Endothelial cell of umbilical vein (primary cell): ENCODE results near the gene PLA2G12B. TPM values are rescaled to one million over a fixed set of nuclear protein-coding genes. Genes with fewer than 3 reads are reported as not detected.

Source experiments
- BruUV-seq: library from RNA; stranded (reverse); fragments of 400-500 nt; replicated peaks from 2 replicates; lab custom pipeline; 2021; lab: Mats Ljungman, UMichigan
- CTCF ChIA-PET: fragments of 300-600, 350-600 bp; sonication (Branson Sonifier 250); formaldehyde crosslinking; loops from one replicate; lab custom pipeline; 2021; ENCODE audit warnings: antibody characterized with exemption, inconsistent platforms; lab: Charles Lee
- POLR2A ChIA-PET: fragments of 300-600, 350-600 bp; sonication (Branson Sonifier 250); formaldehyde crosslinking; loops from one replicate; lab custom pipeline; 2021; ENCODE audit warnings: antibody characterized with exemption, inconsistent platforms; lab: Charles Lee
- DNase-seq: peaks from one replicate; pipeline ENCODE4 v3.0.0-alpha.2; 2011; ENCODE audit warnings: low read depth, low spot score
- FAIRE-seq: peaks from 2 replicates; lab custom pipeline; 2011; peaks lifted over from hg19 to GRCh38; lab: Jason Lieb, UNC
- H2AFZ ChIP-seq: 2 replicates; pipeline ENCODE4 v1.6.0; 2012; ENCODE audit warnings: low read depth, low read length, control low read depth, inconsistent platforms
- H3K27ac ChIP-seq: 2 replicates; pipeline ENCODE4 v1.5.1; 2011; ENCODE audit warnings: low read depth, mild to moderate bottlenecking, control low read depth, low read length, moderate library complexity; ENCODE audit not compliant: insufficient read depth
- H3K27me3 ChIP-seq, 2 experiments: 2 replicates each; pipeline versions ENCODE4 v1.6.0 to v1.6.1; 2011; ENCODE audit warnings: low read length in 2 of 2, mixed read lengths in 1 of 2; ENCODE audit not compliant: control insufficient read depth in 2 of 2, insufficient read depth in 2 of 2
- H3K36me3 ChIP-seq, 2 experiments: 2 replicates in 1 of 2; 3 replicates in 1 of 2; pipeline ENCODE4 v1.5.1; 2011; ENCODE audit warnings: low read length in 2 of 2, mild to moderate bottlenecking in 1 of 2, moderate library complexity in 1 of 2; ENCODE audit not compliant: control insufficient read depth in 2 of 2, insufficient read depth in 2 of 2; ENCODE audit errors: extremely low read depth in 1 of 2
- H3K4me1 ChIP-seq: 3 replicates; pipeline ENCODE4 v1.5.1; 2011; ENCODE audit warnings: mild to moderate bottlenecking, low read length; ENCODE audit not compliant: control insufficient read depth, insufficient read depth; ENCODE audit errors: extremely low read depth
- H3K4me2 ChIP-seq: 2 replicates; pipeline ENCODE4 v1.6.1; 2011; ENCODE audit warnings: low read length, control low read depth, mixed read lengths; ENCODE audit not compliant: insufficient read depth
- H3K4me3 ChIP-seq, 3 experiments: fragments of 200-600 bp in 1 of 3; sonication (generic), shearing (Covaris generic) in 1 of 3; replicated peaks in 1 of 3; 2 replicates each; pipeline ENCODE4 v1.5.1; 2011 to 2016; ENCODE audit warnings: control low read depth in 3 of 3, low read length in 3 of 3, mild to moderate bottlenecking in 2 of 3, inconsistent platforms in 1 of 3, low read depth in 1 of 3, moderate library complexity in 1 of 3; ENCODE audit not compliant: insufficient read depth in 1 of 3
- H3K79me2 ChIP-seq: 2 replicates; pipeline ENCODE4 v1.6.0; 2012; ENCODE audit warnings: low read length, inconsistent platforms; ENCODE audit not compliant: control insufficient read depth, insufficient read depth
- H3K9ac ChIP-seq: replicated peaks from 2 replicates; pipeline ENCODE3; 2011; ENCODE audit warnings: low read length, control low read depth; ENCODE audit not compliant: insufficient read depth; ENCODE audit errors: extremely low read depth
- H3K9me1 ChIP-seq: replicated peaks from 3 replicates; pipeline ENCODE4 v1.6.0; 2011; ENCODE audit warnings: mild to moderate bottlenecking, low read length; ENCODE audit not compliant: control insufficient read depth, insufficient read depth; ENCODE audit errors: extremely low read depth
- H3K9me3 ChIP-seq: replicated peaks from 2 replicates; pipeline ENCODE4 v1.5.1; 2012; ENCODE audit warnings: low read length, inconsistent platforms; ENCODE audit not compliant: control insufficient read depth, insufficient read depth
- H4K20me1 ChIP-seq: replicated peaks from 2 replicates; pipeline ENCODE3; 2011; ENCODE audit warnings: mild to moderate bottlenecking, low read length; ENCODE audit not compliant: control insufficient read depth, insufficient read depth; ENCODE audit errors: extremely low read depth
- CTCF ChIP-seq, 2 donors: IDR thresholded peaks; 1 replicate in 1 of 2; 2 replicates in 1 of 2; pipeline ENCODE4 v1.5.1; 2011; ENCODE audit warnings: low read length in 2 of 2, mild to moderate bottlenecking in 2 of 2, moderate library complexity in 2 of 2, control low read depth in 1 of 2, inconsistent platforms in 1 of 2, low read depth in 1 of 2; ENCODE audit not compliant: insufficient read depth in 1 of 2; ENCODE audit errors: extremely low read depth in 1 of 2
- EZH2 ChIP-seq: IDR thresholded peaks from 2 replicates; pipeline ENCODE4 v1.6.1; 2012; ENCODE audit warnings: borderline replicate concordance, low read depth, mild to moderate bottlenecking, moderate library complexity, low read length, inconsistent platforms; ENCODE audit not compliant: severe bottlenecking
- FOS ChIP-seq: IDR thresholded peaks from 2 replicates; pipeline ENCODE4 v1.6.1; 2011; ENCODE audit warnings: mild to moderate bottlenecking, low read length, moderate library complexity, borderline replicate concordance; ENCODE audit not compliant: insufficient read depth
- GATA2 ChIP-seq: IDR thresholded peaks from 2 replicates; pipeline ENCODE4 v1.7.0; 2011; ENCODE audit warnings: low read depth, mild to moderate bottlenecking, moderate library complexity, mixed read lengths, low read length; ENCODE audit not compliant: insufficient read length, insufficient read depth
- MAX ChIP-seq: IDR thresholded peaks from 2 replicates; pipeline ENCODE4 v1.6.1; 2011; ENCODE audit not compliant: insufficient read depth, insufficient read length
- MYC ChIP-seq: IDR thresholded peaks from one replicate; pipeline ENCODE4 v1.6.1; 2011; ENCODE audit warnings: mild to moderate bottlenecking, low read depth, low read length
- POLR2A ChIP-seq: IDR thresholded peaks from 2 replicates; pipeline ENCODE4 v1.6.1; 2012; ENCODE audit warnings: low read depth, mild to moderate bottlenecking, control low read depth, low read length
- POLR2AphosphoS5 ChIP-seq: IDR thresholded peaks from 2 replicates; pipeline ENCODE4 v1.6.1; 2012; ENCODE audit warnings: low read depth, mild to moderate bottlenecking, control low read depth, low read length, moderate library complexity; ENCODE audit not compliant: insufficient read depth
- dilution Hi-C: fragments of 300-500 bp; cut with MboI; formaldehyde crosslinking; loops from one replicate; pipeline ENCODE4 v1.15.0; 2019; ENCODE audit warnings: low sequenced_read_pairs; ENCODE audit not compliant: extremely low pct_ligation_motif_present
- intact Hi-C: fragments of 100-400 bp; cut with micrococcal nuclease; formaldehyde crosslinking; loops from one replicate; pipeline ENCODE4 v1.10.0; 2022
- polyA plus RNA-seq, 4 experiments: library from polyadenylated mRNA; depleted of rRNA in 3 of 4; stranded (reverse) in 3 of 4; unstranded in 1 of 4; fragments of >200 nt; gene quantifications; 2 replicates each; pipeline versions ENCODE4 v1.2.1 to v1.2.3, GENCODE V29; 2011 to 2012; ENCODE audit warnings: missing spikeins in 1 of 4
- total RNA-seq: library from RNA; stranded (reverse); gene quantifications from 2 replicates; pipeline ENCODE4 v1.2.3, GENCODE V29; 2021

The PLA2G12B gene
- total and polyA plus RNA-seq, 2 donors (not counting 3 experiments of a cell fraction or from before 2014, with no cell fraction given): not detected

- no TSS peak for BruUV-seq
- H3K9ac ChIP-seq: no peak overlapping the region
- dilution Hi-C loops (no loop called here), intact Hi-C loops (no loop called here)
- no peaks in the 10 kb centered on the region for H3K27me3 ChIP-seq
- no peaks in the 10 kb centered on the region for H3K4me1 ChIP-seq
- no peak for TF ChIP-seq CTCF (IDR thresholded peaks at IDR 0.05; ENCODE audit: extremely low read depth in 1 of 2, insufficient read depth in 1 of 2, low read depth in 1 of 2, low read length in 2 of 2)
- TF ChIP-seq MYC: no peak
- TF ChIP-seq POLR2A: no peak
- no peak for TF ChIP-seq FOS
- no peak for TF ChIP-seq EZH2
- TF ChIP-seq POLR2AphosphoS5: no peak
- TF ChIP-seq MAX: no peak
- no peak for TF ChIP-seq GATA2
- no peak overlapping the region for H2AFZ ChIP-seq
- no peak for FAIRE-seq
- H4K20me1 ChIP-seq: no peaks in the 10 kb centered on the region
- H3K36me3 ChIP-seq: no peaks in the 10 kb centered on the region
- no peak overlapping the region for H3K4me3 ChIP-seq
- H3K9me3 ChIP-seq: no peaks in the 10 kb centered on the region
- no peak overlapping the region for H3K27ac ChIP-seq
- no peaks in the 10 kb centered on the region for H3K9me1 ChIP-seq
- DNase-seq: no peak
- H3K79me2 ChIP-seq: no peaks in the 10 kb centered on the region
- ChIA-PET POLR2A (no interaction called here), CTCF (interaction anchor here (1.1 to 1.8 kb wide), 3 partner anchors 15 to 101 kb away, joined by 4 read pairs; no protein-coding TSS in a partner anchor)
- no peak overlapping the region for H3K4me2 ChIP-seq
Measured at GRCh38 chr10:73000973-73001372, 46.4 kb upstream of the PLA2G12B start.
